ENCODE results near the gene ZNF267.
A peak's percentile ranks its signal among the peaks of the same experiment; 100 is the strongest.
"Not testable (repeated sequence)": the region's sequence is repeated elsewhere in the genome, so short reads cannot be mapped to it uniquely, and the experiment has no call there.

Gene ZNF267

GRCh38 chr16:31879937-31880321, 6.3 kb downstream of the ZNF267 start:
- DNase-seq: no peak

GRCh38 chr16:31880322-31880979, 6.8 kb downstream of the ZNF267 start:
- DNase-seq: peak; percentile 76

GRCh38 chr16:31886227-31886626, 12.6 kb downstream of the ZNF267 start:
- no peak for DNase-seq

- DNase-seq: peak; percentile 13
These were observed 15.1 kb downstream of the ZNF267 start for GRCh38 chr16:31888735-31889134.

- not testable (repeated sequence) for DNase-seq
These were observed 18.5 kb downstream of the ZNF267 start for GRCh38 chr16:31892111-31892510.

- no peak for DNase-seq
These were observed 20.2 kb downstream of the ZNF267 start for GRCh38 chr16:31893824-31894223.

GRCh38 chr16:31897283-31897682, 23.7 kb downstream of the ZNF267 start:
- DNase-seq: no peak

GRCh38 chr16:31899505-31899904, 25.9 kb downstream of the ZNF267 start:
- no peak for DNase-seq

- not testable (repeated sequence) for DNase-seq
These were observed 31.0 kb downstream of the ZNF267 start for GRCh38 chr16:31904571-31904970.

- DNase-seq: no peak
These were observed 40.1 kb downstream of the ZNF267 start for GRCh38 chr16:31913668-31914067.

- DNase-seq: no peak
These were observed 42.5 kb downstream of the ZNF267 start for GRCh38 chr16:31916056-31916488.

- DNase-seq: no peak
These were observed 46.8 kb downstream of the ZNF267 start for GRCh38 chr16:31920373-31920772.

- not testable (repeated sequence) for DNase-seq
These were observed 78.2 kb downstream of the ZNF267 start for GRCh38 chr16:31951806-31952205.

GRCh38 chr16:31952206-31952605, 78.6 kb downstream of the ZNF267 start:
- DNase-seq: not testable (repeated sequence)

- DNase-seq: peak; percentile 15
These were observed 82.6 kb downstream of the ZNF267 start for GRCh38 chr16:31956221-31956620.

- not testable (repeated sequence) for DNase-seq
These were observed 86.7 kb downstream of the ZNF267 start for GRCh38 chr16:31960186-31960910.

Data from activated CD4-positive, alpha-beta T cell treated with anti-CD3 and anti-CD28 coated beads, Interleukin-10, Interleukin-2, amounts not matched to agents 100 ng/mL and 50 ng/mL, durations not matched to agents 16 hours and 8 hours (primary cell).